ENCODE results near the gene ADAMTS1.

- TF ChIP-seq REST (tag by site-specific recombination; IDR thresholded peaks at IDR 0.05) (no peak), YY1 (tag by site-specific recombination; IDR thresholded peaks at IDR 0.05) (no peak), ZNF394 (tag by site-specific recombination; IDR thresholded peaks at IDR 0.05; ENCODE audit: borderline replicate concordance) (no peak), MEIS1 (CRISPR knock-in tag; IDR thresholded peaks at IDR 0.05; ENCODE audit: borderline replicate concordance) (no peak)
These were observed 47.2 kb downstream of the ADAMTS1 start for GRCh38 chr21:26797878-26798456.

All from HEK293 (cell line).